NCI-H2171 (cell line): Measurements from ENCODE around the gene IQSEC3.
"Not testable (repeated sequence)": the region's sequence is repeated elsewhere in the genome, so short reads cannot be mapped to it uniquely, and the experiment has no call there.

ENCODE experiments used
- DNase-seq: peaks from one replicate; lab custom pipeline; 2025; lab: John Stamatoyannopoulos, UW

The IQSEC3 gene

GRCh38 chr12:177980-178828 lies 111.6 kb downstream of the IQSEC3 start:
- no peak for DNase-seq

- DNase-seq = no peak
These were observed 112.2 kb downstream of the IQSEC3 start for GRCh38 chr12:178829-179109.

DNA sequence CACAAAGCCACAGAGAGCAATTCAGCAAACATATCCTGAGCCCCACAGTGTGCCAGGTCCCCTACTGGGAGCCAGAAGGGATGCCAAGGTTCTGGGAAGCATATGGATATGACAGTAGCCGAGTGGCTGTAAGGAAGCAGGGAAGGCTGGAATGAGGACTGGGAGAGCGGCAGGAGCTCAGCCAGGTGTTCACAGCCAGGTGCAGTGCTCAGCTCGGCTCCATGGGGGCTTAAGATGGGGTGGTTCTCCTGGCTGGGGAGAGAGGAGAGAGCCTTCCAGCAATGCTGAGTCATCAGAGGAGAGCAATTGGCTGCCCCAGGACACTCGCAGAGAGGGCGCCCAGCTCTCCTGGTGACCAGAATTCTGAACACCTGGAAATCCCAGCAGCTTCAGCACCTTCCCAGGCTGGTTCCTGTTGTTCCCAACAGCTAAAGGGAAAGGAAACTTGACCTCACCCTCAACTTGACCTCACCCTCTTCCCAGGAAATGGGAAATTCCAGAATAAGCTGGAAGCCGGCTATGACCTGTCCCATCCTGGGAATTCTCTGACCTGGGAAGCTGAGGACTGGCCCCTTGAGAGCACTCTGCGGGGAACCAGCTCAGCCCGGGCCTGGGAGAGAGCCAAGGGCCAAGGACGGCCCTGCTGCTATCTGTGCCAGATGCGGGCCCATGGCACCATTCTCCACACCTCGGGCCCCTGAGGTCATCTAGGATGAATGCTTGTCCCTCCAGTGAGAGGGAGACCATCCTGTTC lies 112.7 kb downstream of the IQSEC3 start:
- DNase-seq = peak; percentile 94

- no peak for DNase-seq
These were observed 113.3 kb downstream of the IQSEC3 start for GRCh38 chr12:179885-180284.

DNA sequence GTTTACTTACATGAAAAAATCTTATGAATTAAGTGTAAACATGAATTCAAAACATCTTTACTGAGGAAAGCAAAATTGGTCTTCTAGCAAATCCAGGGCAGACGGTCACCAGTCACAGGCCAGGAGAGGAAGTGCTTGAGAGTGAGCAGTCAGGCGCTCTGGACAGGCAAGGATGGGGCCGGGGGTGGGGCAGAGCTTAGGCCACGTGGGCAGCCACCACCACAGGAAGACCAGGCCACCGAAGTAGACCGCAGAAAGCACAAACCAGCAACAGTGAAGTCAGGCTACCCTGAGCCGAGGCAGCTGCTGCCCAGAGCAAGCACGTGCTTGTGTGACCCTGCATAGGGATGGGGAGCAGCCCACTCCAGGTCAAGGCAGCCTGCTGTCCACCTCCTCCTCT lies 113.9 kb downstream of the IQSEC3 start:
- DNase-seq = no peak

GRCh38 chr12:181921-182320 lies 115.4 kb downstream of the IQSEC3 start:
- no peak for DNase-seq

DNA sequence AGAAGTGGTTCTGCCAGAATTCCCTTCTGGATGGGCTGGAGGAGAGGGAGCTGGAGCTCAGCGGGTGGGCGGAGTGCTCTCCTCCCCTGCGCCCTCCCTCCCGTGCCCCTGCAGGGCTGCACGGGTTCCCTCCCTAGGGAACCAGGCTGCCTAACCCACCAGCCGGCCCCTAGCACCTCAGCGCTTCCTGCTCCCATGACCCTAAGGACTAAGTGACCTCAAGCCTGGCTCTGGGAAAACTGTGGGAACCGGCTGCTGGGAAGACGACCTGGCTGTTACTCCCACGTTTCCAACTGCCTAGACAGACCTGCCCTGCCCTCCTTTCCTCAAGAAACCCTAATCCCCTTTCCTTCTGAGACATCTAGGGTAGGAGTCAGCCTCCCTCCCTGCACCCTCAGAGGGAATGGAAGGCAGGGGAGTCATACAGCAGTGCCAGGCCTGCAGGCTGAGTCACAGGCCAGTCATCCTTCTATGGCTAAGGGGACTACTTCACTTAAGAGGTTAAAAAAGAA lies 115.9 kb downstream of the IQSEC3 start:
- DNase-seq = no peak

DNA sequence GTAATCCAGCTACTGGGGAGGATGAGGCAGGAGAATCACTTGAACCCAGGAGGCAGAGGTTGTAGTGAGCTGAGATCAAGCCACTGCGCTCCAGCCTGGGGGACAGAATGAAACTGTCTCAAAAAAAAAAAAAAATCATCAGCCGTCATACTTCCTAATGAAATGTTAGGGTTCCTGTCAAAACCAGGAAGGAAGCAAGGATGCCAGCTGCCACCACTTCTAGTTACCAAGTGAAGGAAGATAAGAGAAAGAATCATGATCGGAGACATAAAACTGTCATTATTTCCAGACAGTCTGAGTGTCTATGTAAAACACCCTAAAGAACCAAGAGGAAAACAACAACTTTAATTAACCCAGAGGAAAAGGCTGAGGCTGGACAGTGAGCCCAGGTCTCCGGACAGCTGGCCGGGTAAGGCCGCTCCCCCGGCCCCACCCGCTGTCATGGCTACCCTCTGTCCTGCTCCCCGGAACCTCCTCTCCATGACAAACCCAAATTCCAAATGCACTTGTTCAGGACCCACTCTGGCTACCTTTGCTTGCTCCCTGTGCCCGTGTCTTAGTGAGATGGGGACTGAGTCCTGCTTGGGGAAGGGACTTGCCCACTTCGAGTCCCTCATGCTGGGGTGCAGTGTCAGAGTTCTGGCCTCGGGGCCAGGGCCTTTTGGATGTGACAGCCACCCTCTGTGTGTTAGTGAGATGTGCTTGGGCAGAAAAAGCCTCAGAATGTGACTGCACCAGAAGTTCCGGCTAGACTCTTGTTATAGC lies 118.4 kb downstream of the IQSEC3 start:
- no peak for DNase-seq

- DNase-seq = no peak
These were observed 119.0 kb downstream of the IQSEC3 start for GRCh38 chr12:185576-185955.

DNA sequence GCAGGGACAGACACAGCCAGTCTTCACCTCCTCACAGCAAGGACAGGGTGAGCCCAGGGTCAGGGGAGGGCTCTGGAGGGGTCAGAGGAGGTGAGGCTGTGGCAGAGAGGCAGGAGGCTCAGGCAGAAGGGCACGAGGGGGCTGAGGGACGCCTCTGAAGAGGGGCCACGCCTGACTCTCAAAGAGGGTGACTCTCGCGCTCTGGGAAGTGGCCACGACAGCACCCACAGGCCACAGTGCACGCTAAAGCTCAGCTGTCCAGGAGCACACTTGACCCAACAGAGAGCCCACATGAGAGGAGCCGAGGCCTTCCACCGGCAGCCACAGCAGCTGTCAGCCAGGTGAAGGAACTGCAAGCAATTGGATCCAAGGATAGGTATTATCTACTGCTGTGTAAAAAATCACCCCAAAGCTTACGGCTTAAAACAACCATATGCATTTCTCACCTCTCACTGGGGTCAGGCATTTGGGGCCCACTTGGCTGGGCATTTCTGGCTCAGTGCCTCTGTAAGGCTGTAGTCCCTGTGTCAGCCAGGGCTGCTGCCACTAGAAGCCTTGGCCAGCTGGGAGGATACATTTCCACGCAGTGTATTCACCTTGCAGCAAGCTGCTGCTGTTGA lies 119.5 kb downstream of the IQSEC3 start:
- DNase-seq = no peak

DNA sequence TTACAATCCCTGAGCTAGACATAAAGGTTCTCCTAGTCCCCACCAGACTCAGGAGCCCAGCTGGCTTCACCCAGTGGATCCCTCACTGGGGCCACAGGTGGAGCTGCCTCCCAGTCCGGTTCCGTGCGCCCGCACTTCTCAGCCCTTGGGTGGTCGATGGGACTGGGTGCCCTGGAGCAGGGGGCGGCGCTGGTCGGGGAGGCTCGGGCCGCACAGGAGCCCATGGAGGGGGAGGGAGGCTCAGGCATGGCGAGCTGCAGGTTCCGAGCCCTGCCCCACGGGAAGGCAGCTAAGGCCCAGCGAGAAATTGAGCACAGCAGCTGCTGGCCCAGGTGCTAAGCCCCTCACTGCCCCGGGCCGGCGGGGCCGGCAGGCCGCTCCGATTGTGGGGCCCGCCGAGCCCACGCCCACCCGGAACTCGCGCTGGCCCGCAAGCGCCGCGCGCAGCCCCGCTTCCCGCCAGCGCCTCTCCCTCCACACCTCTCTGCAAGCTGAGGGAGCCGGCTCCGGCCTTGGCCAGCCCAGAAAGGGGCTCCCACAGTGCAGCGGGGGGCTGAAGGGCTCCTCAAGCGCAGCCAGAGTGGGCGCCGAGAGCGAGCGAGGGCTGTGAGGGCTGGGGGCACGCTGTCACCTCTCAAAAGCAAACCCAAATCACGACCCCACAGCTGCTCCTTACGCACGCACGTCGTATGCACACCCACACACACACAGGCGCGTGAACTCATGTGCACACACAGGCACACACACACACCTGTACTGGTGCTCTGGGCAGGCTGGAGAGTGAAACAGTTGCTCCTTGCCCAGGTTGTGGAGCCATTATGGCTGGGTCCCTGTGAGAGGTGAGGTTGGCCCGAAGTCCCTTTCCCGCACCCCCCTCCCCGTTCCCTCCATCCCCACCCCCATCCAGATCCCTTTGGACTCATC lies 121.7 kb downstream of the IQSEC3 start:
- not testable (repeated sequence) for DNase-seq

- DNase-seq = peak; percentile 87
These were observed 122.5 kb downstream of the IQSEC3 start for GRCh38 chr12:188910-189621.

GRCh38 chr12:189622-189962 lies 123.0 kb downstream of the IQSEC3 start:
- no peak for DNase-seq

- no peak for DNase-seq
These were observed 124.3 kb downstream of the IQSEC3 start for GRCh38 chr12:190881-191280.

DNA sequence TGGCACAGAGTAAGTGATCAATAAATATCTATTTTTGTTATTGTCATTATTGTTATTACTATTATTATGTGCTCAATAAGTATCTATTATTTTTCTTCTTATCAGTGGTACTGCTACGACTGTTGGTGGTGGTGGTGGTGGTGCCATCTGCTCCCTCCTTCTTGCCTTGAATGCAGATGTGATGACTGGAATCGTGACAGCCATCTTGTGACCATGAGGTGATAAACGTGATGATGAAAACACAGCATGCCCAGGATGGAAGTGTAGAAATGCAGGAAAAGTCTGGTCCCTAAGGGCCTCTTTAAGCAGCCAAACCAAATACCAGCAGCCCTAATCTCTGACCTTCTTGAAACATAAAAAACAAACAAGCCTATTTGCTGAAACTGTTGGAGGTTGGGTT lies 125.0 kb downstream of the IQSEC3 start:
- no peak for DNase-seq

DNA sequence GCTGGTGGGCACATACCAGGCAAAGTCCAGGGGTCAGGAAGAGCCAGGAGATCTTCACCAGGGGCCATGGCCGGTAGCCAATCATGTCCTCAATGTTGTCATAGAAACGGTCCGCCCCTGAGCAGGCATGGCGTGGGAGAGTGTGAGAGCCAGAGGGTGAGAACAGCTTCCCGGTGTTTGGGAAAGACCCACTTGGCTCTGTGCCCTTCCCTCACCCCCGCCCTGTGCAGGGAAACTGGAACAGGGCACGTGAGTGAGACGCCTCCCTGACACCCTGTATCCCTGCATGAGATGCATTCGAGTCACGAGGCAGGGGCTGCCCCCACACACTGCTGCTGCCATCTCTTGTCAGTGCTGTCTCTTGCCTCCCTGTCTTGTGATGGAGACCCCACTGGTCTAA lies 126.7 kb downstream of the IQSEC3 start:
- no peak for DNase-seq

DNA sequence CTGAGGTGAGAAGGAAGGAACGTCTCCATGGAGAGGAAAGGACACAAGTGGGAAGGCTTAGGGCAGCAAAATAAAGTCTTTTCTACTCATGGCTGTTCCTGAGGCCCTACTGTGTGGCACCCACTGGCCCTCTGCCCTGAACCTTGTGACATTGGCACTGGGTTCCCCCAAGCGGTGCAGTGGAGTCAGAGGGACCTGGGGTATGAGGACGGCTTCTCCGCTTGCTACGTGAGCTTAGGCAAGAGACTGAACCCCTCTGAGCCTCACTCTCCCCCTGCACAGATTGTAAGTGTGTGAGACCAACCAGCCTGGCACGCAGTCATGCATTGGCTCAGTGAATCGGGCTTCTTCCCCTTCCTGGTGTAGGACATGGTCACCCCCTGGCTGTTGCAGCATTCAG lies 127.7 kb downstream of the IQSEC3 start:
- DNase-seq = no peak

DNA sequence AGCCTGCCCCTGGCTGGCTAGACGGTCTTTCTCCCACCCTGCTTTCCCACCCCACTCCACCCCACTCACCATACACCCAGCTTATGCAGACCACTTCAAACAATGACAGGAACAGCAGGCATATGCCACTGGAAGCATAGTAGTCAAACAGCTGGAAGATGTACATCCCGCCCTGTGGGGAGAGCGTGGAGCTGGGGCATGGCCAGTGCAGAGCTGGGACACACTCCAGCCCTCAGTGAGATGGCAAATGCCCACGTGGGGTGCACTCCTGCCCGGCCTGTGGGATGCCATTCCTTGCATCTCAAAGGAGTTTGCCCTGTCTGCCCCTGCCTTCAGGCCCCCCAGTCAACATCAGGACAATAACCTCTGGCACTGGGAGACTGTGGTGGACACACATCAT lies 128.6 kb downstream of the IQSEC3 start:
- no peak for DNase-seq

GRCh38 chr12:195951-196350 lies 129.4 kb downstream of the IQSEC3 start:
- DNase-seq = no peak

GRCh38 chr12:196436-196835 lies 129.9 kb downstream of the IQSEC3 start:
- DNase-seq = no peak

GRCh38 chr12:197347-197746 lies 130.8 kb downstream of the IQSEC3 start:
- DNase-seq = no peak
